Adrenal gland (tissue), 5 donors: ENCODE results near the gene CALB2.

ENCODE experiments used
- POLR2A ChIP-seq, 2 donors: fragments of 450-650 bp; IDR thresholded peaks; one replicate each; pipeline ENCODE4 v1.6.1; 2017; ENCODE audit warnings: antibody characterized with exemption in 2 of 2, mild to moderate bottlenecking in 2 of 2, moderate library complexity in 1 of 2
- TF ChIP-seq, protein P1 (sequence below), 6 experiments: fragments of 450-650 bp in 4 of 6; fragments of 200-600 bp in 2 of 6; sonication (generic) in 1 of 6; IDR thresholded peaks; 1 replicate in 5 of 6; 2 replicates in 1 of 6; pipeline versions ENCODE4 v1.5.1 to v1.8.0; 2016 to 2021; ENCODE audit warnings: antibody characterized with exemption in 6 of 6, mild to moderate bottlenecking in 2 of 6, moderate library complexity in 1 of 6
- donor health status: DM: no; HTN: no; CAD: no.

DNA sequence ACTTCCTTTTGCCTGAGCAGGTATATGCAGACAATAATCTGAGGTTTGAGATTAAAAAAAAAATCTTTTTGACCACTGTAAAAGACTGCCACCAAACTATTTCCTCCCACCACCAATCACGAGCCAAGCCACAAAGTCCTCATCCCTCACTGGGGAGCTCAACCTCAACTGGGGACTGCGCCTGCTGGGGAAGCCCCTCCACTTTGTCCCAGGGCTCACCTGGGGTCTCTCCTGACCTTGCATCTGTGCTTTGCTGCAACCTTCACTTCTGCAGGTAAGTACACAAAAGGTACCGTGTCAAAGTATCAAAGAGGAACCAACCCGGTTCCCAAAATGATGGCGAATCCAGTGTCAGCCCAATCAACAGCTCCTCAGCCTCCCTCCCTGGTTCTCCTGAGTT is 47.8 kb downstream of the CALB2 start:
- TF ChIP-seq, protein P1, sequence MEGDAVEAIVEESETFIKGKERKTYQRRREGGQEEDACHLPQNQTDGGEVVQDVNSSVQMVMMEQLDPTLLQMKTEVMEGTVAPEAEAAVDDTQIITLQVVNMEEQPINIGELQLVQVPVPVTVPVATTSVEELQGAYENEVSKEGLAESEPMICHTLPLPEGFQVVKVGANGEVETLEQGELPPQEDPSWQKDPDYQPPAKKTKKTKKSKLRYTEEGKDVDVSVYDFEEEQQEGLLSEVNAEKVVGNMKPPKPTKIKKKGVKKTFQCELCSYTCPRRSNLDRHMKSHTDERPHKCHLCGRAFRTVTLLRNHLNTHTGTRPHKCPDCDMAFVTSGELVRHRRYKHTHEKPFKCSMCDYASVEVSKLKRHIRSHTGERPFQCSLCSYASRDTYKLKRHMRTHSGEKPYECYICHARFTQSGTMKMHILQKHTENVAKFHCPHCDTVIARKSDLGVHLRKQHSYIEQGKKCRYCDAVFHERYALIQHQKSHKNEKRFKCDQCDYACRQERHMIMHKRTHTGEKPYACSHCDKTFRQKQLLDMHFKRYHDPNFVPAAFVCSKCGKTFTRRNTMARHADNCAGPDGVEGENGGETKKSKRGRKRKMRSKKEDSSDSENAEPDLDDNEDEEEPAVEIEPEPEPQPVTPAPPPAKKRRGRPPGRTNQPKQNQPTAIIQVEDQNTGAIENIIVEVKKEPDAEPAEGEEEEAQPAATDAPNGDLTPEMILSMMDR (IDR thresholded peaks at IDR 0.05): no peak
- no peak for TF ChIP-seq POLR2A (IDR thresholded peaks at IDR 0.05)
